ENCODE measurements around the gene GSE1.
A peak's percentile ranks its signal among the peaks of the same experiment; 100 is the strongest.

The GSE1 gene

DNA sequence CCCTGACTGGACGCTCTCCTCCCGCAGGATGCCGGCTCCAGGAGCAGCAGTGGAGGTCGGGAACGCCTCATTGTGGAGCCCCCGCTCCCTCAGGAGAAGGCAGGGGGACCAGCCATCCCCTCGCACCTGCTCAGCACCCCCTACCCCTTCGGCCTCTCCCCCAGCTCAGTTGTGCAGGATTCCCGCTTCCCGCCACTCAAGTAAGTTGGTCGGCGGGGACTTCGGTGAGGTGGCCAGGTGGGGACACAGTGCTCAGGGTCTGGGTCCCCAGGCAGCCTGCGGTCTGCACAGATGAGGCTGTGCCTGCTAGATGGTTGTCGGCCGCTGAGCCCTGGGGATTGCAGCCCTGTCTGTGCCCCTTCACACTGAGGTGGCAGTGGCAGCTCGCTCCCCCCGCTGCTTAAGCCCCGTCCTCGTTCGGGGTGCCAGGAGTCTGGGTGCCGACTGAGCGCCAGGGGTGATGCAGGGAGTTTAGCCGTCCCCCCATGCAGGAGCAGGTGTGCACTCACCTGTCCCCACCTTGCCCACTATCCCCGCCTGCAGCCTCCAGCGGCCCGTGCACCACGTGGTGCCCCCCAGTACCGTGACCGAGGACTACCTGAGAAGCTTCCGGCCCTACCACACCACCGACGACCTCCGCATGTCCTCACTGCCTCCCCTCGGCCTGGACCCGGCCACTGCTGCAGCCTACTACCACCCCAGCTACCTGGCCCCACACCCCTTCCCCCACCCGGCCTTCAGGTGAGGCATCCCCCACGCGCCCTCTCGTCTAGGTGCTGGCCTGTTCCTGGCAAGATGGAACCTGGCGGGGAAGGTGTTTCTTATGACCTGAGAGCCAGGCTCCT is 41.4 kb downstream of the GSE1 start:
- no peak for FAIRE-seq

DNA sequence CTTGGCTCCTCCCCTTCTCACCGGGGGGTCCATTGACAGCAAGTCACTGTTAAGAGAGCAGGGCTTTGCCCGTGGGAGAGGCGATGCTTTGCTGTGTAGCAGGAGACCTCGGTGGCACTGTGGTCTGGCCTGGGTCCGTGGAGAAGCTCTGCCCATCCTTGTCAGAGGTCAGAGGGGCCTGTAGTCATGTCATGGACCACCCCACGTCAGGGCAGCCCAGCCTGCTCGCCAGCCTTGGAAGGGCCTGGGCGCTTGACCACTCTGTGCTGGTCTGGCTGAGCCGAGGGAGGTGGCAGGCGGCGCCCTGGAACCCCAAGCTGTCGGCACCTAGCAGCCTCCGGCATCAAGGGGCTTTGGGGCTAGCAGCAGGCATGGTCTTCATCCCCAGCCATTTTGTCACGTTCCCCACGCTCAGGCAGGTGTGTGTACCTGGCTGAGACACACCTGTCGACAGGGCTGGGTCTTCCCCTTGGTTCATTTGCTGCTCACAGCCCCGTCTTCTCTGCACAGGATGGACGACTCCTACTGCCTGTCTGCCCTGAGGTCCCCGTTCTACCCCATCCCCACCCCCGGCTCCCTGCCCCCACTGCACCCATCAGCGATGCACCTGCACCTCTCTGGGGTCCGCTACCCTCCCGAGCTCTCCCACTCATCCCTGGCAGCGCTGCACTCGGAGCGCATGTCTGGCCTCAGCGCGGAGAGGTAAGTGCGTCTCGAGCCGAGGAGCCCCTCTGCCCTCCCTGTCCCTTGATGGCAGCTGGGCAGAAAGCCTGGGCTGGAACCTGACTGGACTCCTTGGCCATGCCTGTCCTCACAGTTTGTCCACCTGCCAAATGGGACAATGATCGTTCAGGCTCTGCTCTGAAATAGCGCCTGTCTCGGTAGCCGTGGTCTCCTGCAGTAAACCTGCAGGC is 42.4 kb downstream of the GSE1 start:
- no peak for DNase-seq (ENCODE audit: extremely low spot score, insufficient read length, low read depth)
- no peak for FAIRE-seq

More for the DNA sequence above, 41.4 kb downstream of the GSE1 start:
- no peak for DNase-seq (ENCODE audit: extremely low spot score, insufficient read length, low read depth)

DNA sequence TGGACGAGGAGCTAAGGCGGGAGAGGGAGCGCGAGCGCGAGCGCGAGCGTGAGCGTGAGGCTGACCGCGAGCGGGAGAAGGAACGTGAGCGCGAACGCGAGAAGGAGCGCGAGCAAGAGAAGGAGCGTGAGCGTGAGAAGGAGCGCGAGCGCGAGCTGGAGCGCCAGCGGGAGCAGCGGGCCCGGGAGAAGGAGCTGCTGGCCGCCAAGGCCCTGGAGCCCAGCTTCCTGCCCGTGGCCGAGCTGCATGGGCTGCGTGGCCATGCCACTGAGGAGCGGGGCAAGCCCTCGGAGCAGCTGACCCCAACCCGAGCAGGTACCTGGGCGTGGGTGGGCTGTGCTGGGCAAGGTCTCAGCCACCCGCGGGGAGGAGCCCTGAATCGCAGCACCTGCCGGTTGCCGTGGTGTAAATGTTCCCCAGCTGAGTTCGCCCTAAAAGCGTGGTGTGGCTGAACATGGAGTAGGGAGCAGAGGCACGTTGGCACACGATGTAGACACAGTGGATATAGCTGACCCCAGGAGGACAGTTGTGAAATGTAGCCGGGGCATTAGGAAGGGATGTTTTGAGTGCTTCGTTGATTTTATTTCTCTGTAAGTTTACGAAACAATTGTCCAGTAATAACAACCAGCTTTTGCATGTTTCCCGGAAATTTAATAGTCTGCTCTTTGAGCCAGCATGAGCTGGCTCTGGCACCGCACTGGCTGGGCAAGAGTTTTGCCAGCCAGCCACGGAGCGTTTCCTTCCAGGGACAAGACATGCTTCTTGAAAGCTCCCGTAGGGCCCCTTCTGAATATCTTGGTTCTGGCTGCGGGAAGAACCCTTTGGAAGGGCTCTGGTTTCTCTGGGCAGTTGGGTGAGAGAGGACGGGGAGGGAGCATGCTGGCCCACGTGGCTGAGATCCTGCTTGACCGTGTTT is 43.5 kb downstream of the GSE1 start:
- DNase-seq (ENCODE audit: extremely low spot score, insufficient read length, low read depth), result no peak
- FAIRE-seq, result no peak

DNA sequence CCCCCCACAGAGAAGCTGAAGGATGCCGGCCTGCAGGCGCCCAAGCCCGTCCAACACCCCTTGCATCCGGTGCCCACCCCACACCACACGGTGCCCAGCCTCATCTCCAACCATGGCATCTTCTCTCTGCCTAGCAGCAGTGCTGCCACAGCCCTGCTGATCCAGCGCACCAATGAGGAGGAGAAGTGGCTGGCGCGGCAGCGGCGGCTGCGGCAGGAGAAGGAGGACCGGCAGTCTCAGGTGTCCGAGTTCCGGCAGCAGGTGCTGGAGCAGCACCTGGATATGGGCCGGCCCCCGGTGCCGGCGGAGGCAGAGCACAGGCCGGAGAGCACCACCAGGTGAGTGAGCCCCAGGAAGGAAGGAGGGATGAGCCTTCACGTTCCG is 44.1 kb downstream of the GSE1 start:
- no peak for FAIRE-seq

DNA sequence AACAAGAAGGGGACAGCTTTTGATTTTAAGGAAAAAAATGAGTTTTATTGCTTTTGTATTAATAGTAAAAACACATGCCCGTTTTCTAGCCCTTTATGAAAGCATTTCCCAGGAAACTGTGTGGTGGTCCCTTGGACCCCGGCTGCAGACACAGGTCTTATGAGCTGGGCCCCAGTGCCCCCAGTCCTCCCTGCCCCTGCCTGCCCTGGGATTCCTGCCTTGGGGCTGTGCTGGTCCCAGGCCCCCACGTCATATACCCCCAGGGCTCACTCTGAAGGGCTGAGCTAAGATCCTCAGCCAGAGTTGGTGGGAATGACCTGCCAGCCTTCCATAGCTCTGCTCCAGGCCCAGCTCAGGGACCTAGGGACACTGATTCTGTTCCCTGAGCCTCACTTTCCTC is 44.9 kb downstream of the GSE1 start:
- no peak for DNase-seq (ENCODE audit: extremely low spot score, insufficient read length, low read depth)
- FAIRE-seq, result no peak

More for the DNA sequence above, 44.1 kb downstream of the GSE1 start:
- DNase-seq (ENCODE audit: extremely low spot score, insufficient read length, low read depth), result no peak

DNA sequence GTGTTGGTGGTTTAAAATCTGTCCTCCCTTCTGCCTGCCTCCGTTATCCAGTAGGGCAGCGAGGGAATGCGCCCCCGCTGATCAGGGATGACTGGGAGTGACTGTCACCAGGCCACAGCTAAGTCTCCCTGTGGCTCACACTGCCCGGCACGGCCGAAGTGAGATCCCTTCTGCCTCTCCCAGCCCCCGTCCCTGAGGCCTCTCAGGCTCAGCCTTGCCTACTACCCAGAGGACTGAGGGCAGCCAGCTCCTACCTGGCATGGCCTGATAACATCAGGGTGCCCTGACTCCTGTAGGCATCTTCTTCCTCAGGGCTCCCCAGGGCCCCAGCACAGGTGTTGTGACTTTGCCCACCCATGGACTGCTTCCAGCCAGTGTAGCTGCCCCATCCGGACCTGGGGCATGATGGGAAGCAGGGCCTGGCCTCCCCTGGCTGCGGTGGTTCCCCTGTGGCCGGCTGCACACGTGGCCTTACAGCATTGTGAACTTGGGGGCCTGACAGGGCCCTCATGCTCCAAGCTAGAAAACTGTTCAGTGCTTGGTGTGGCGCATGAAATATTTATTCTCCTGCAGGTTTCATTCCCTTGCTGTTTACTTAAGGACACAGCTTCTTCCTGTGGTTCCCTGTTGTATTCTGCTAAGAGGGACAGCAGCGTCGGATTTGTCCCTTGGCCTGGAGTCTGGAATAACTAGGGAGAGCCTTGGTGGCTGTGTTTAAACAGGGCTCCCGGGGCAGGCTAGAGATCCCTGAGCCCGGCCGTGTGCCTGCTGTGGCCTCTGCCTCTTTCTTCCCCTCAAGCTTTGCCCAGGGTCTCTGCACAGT is 45.6 kb downstream of the GSE1 start:
- DNase-seq (ENCODE audit: extremely low spot score, insufficient read length, low read depth) (no peak), FAIRE-seq (no peak)

DNA sequence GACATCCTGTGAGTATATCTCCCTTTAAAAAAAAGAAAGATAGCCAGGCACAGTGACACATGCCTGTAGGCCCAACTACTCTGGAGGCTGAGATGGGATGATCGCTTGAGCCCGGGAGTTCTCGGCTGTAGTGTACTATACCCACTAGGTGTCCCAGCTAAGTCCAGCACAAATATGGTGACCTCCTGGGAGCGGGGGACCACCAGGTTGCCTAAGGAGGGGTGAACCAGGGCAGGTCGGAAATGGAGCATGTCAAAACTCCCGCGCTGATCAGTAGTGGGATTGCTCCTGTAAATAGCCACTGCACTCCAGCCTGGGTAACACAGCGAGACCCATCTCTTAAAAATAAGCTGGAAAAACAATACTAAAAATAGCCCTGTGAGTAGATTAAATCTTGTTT is 46.2 kb downstream of the GSE1 start:
- DNase-seq (ENCODE audit: extremely low spot score, insufficient read length, low read depth) (no peak), FAIRE-seq (no peak)

DNA sequence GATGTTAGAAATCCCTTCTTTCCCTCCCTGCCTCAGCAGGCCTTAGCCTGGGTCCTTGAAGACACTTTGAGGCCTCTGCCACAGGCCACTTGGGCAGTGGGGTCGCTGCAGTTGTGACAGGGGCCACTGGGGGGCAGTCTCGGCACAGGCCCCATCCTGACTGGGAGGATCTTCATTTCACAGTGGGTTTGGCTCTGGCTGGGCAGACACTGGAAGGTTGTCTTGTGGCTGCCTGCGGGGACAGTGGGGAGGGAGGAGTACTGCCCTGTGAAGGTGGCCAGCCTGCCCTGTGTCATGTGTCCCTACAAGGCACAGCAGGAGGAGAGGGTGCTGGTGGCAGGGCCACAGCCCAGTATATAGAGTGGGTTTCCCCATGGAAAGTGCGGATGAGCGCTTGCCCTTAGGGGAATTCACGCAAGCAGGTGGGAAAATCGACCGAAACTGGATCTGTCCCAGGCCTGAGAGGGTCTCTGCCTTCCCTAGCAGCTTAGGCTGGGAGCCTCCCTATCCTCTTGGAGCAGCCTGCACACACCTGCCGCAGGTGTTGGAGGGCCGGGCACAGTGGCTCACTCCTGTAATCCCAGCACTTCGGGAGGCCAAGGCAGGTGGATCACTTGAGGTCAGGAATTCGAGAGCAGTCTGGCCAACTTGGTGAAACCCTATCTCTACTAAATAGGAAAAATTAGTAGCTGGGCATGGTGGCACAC is 46.8 kb downstream of the GSE1 start:
- FAIRE-seq (peak; percentile 74), DNase-seq (ENCODE audit: extremely low spot score, insufficient read length, low read depth) (peak; percentile 69)

DNA sequence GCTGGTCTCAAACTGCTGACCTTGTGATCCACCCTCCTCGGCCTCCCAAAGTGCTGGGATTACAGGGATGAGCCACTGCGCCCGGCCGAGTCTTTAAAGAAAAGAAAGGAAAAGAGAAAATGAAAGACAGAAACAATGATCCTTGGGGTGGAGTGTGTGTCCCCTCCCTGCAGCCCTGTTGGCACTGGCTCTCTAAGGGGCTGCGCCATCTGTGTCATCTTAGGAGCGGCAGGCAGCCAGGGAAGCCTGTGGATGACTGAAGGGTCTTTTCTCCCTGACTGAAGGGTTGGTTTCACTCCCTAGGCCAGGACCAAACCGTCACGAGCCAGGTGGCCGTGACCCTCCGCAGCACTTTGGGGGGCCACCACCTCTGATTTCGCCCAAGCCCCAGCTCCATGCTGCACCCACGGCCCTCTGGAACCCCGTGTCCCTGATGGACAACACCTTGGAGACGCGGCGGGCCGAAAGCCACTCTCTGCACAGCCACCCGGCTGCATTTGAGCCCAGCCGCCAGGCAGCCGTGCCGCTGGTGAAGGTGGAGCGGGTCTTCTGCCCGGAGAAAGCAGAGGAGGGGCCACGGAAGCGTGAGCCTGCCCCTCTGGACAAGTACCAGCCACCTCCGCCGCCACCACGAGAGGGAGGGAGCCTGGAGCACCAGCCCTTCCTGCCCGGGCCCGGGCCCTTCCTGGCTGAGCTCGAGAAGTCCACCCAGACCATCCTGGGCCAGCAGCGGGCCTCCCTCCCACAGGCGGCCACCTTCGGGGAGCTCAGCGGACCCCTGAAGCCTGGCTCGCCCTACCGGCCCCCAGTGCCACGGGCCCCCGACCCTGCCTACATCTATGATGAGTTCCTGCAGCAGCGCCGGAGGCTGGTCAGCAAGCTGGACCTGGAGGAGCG is 48.0 kb downstream of the GSE1 start:
- FAIRE-seq, result no peak
- no peak for DNase-seq (ENCODE audit: extremely low spot score, insufficient read length, low read depth)

DNA sequence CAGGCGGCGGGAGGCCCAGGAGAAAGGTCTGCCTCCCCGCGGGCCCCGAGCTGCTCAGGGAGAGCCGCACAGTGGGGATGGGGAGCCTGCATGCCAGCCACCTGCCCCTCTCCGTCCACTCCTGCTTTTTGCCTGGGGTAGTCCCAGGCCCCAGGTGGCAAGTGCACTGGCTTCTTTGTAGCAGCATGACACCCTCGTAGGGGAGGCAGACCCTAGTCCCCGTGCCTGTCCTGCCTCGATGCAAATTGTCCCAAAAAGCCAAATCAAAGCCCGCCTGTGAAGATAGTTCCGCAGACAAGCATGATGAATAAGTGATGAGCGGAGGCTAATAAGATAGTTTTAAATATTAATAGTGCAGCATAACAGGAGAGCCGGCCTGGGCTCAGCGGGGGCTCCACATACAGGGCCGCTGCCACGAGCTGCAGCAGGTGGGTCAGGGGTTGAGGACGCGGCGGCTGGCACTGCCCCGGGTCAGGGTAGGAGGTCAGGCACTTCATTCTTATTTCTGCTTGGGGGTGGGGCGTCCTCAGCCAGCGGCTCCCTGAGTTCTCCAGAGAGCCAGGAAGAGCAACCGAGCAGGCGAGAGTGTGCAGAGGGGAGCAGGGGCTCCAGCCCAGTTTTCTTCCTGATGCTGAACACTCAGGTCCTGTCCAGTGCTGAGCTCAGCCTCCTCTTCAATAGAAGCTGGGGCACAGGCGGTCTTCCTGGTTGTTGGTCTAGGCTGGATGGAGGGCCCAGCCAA is 48.8 kb downstream of the GSE1 start:
- DNase-seq (ENCODE audit: extremely low spot score, insufficient read length, low read depth) (no peak), FAIRE-seq (no peak)

DNA sequence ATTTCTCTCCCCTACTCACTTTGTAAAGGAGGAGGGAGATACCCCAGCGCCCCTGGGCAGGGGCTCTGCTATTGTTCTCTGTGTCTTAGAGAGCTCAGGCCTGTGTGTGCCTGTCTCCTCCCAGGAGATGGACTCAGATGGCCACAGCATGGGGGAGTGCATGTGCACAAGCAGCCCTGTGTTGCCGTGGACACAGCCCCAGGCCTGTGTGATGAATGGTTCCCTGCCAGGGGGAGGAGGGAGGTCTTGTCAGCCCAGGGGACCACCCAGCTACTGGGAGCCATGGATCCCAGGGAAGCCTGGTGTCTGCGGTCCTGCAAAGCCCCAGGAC is 49.3 kb downstream of the GSE1 start:
- FAIRE-seq (no peak), DNase-seq (ENCODE audit: extremely low spot score, insufficient read length, low read depth) (no peak)

DNA sequence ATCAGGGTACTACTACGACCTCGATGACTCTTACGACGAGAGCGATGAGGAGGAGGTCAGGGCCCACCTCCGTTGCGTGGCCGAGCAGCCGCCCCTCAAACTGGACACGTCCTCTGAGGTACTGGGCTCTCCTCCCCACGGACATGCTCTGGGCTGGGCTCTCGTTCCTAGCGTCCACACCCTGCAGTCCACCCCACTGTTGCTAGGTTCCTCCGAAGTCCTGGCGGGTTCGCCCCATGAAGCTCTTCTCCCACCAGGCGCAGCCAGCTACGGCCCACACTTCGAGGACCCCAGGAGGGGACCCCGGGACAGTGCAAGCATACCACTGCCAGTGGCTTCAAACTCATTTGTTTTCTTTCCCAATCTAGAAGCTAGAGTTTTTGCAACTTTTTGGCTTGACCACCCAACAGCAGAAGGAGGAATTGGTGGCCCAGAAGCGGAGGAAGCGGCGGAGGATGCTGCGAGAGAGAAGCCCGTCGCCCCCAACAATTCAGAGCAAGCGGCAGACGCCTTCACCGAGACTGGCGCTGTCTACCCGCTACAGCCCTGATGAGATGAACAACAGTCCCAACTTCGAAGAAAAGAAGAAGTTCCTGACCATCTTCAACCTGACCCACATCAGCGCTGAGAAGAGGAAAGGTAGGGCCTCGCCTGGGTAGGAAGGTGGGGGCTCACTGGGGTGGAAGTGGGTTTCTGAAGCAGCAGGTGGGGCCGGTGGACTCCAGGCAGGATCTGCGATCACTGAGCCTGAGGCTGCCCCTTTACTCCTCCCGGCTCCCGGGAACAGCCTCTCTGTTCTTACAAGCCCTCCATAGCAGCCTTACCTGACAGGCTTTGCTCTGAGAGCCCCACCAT is 50.1 kb downstream of the GSE1 start:
- no peak for DNase-seq (ENCODE audit: extremely low spot score, insufficient read length, low read depth)
- FAIRE-seq, result no peak

DNA sequence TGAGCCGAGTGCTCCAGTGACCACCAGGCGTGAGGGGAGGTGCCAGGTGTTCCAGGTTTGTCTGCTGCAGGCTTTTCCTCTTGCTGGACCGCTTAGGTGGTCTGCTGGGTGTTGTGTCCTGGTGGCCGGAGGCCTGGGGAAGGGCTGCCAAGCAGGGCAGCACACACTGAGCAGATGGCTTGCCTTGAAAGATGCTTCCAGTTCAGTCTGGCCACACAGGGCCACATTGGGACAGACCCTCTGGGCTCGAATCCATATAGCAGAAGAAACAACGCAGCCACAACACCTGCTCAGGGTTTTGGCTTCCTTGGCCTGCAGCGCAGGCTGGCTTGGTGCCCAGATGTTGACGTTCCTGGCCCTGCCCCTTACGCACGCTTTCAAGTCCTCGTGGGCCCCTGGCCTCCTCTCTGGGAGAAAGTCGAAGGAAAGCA is 50.8 kb downstream of the GSE1 start:
- DNase-seq (ENCODE audit: extremely low spot score, insufficient read length, low read depth) (no peak), FAIRE-seq (no peak)

DNA sequence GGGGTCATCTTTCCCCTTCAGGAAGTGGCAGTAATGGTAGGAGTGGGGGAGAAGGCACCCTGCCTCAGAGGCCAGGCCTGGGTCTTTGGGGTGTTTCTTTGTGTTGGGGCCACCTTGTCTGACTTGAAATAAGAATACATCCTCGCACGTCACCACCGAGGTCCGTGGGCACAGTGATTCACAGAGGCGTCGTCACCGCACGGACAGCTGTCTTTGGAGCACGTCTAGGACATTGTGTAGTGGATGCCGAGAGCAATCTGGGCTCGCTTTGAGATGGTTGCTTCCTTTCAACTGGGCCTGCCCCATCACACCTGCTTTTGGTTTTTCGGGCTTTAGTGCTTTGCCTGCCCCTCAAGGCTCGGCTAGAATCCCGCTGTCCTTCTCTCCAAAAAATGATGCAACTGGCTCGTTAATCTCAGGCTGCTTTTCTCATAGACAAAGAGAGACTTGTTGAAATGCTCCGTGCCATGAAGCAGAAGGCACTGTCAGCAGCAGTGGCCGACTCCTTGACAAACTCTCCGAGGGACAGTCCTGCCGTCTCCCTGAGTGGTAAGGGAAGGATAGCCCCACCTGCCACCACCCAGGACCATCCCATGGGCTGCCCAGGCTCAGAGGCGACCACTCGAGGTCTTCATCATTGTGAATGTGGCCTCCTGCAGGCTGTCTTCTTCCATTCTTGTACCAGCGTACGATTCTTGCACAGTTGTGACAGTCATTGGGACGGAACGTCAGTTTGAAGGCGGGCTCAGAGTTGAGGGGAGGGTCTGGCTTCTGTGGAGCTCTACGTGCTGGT is 51.7 kb downstream of the GSE1 start:
- DNase-seq (ENCODE audit: extremely low spot score, insufficient read length, low read depth) (no peak), FAIRE-seq (no peak)

DNA sequence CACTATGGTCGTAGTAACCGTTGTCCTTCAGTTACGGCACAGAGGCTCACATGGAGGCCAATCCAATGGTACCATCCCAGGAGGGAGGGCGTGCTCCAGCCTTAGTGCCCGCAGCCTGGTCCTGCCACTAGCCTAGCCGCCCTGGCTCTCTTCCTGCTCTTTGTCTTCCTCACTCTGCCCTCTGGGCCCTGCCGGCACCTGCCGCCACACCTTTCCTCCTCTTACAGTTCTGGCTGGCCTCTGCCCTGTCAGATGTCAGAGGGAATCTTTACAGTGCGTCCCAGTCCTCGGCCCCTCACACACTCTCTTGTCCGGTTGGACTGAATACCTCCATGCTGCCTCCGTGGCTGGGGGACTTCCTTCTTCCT is 52.2 kb downstream of the GSE1 start:
- FAIRE-seq, result no peak
- no peak for DNase-seq (ENCODE audit: extremely low spot score, insufficient read length, low read depth)

DNA sequence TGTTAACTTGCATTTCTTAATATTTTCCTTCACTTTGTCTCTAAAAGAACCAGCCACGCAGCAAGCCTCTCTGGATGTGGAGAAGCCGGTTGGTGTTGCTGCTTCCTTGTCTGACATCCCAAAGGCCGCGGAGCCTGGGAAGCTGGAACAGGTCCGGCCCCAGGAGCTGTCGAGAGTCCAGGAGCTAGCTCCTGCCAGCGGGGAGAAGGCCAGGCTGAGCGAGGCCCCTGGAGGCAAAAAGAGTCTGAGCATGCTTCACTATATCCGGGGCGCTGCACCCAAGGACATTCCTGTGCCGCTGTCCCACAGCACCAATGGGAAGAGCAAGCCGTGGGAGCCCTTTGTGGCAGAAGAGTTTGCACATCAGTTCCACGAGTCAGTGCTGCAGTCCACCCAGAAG is 52.8 kb downstream of the GSE1 start:
- no peak for DNase-seq (ENCODE audit: extremely low spot score, insufficient read length, low read depth)
- no peak for FAIRE-seq
